Measurements from ENCODE around the gene TAF13. TPM values are rescaled to one million over a fixed set of nuclear protein-coding genes. Genes with fewer than 3 reads are reported as not detected.

TAF13 gene
- total RNA-seq, 1 experiment from 2014 or later: 21.9 TPM

DNA sequence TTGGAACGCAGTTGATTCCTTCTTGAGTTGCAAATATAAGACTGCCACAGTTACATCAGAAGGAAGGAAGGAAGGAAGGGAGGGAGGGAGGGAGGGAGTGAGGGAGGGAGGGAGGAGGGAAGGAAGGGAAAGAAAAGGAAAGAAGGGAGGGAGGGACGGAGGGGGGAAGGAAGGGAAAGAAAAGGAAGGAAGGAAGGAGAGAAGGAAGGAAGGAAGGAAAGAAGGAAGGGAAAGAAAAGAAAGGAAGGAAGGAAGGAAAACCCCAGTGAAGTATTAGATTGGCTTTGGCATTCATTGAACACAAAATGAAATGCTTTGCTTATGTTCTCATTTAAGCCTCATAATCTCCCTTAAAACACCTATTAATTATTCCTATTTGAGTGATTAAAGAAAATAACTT, 27.5 kb downstream of the TAF13 start:
- no peak overlapping the region for H3K4me3 Mint-ChIP-seq (ENCODE audit: unreplicated experiment)

GRCh38 chr1:109047339-109047738, 28.5 kb downstream of the TAF13 start:
- ChIA-PET POLR2A (no interaction called here), CTCF (no interaction called here)
- Mint-ChIP-seq H3K4me1 (ENCODE audit: low read depth, unreplicated experiment) (no peaks in the 10 kb centered on the region), H3K4me3 (ENCODE audit: unreplicated experiment) (no peak overlapping the region), H3K36me3 (ENCODE audit: insufficient read depth, unreplicated experiment) (no peaks in the 10 kb centered on the region), H3K27me3 (ENCODE audit: insufficient read depth, unreplicated experiment) (no peaks in the 10 kb centered on the region), H3K27ac (ENCODE audit: unreplicated experiment) (no peak overlapping the region), H3K9me3 (ENCODE audit: unreplicated experiment) (no peaks in the 10 kb centered on the region)
- Histone ChIP-seq H3K27me3 (replicated peaks; ENCODE audit: control insufficient read depth, insufficient read depth, low read length) (no peaks in the 10 kb centered on the region), H3K36me3 (ENCODE audit: control insufficient read depth, insufficient read depth, low read length) (no peaks in the 10 kb centered on the region), H3K4me1 (no peaks in the 10 kb centered on the region), H3K4me3 (ENCODE audit: low read depth, low read length) (no peak overlapping the region), H3K9me3 (no peaks in the 10 kb centered on the region)
- no peak for TF ChIP-seq CTCF (IDR thresholded peaks at IDR 0.05; ENCODE audit: insufficient read depth in 1 of 2, low read depth in 1 of 2, low read length in 1 of 2, severe bottlenecking in 1 of 2, unreplicated experiment in 1 of 2)
- BruUV-seq (replicated peaks): no TSS peak
- no peak for DNase-seq
- intact Hi-C loops (cut with micrococcal nuclease; ENCODE audit: unreplicated experiment): no loop called here

More for the DNA sequence above, 27.5 kb downstream of the TAF13 start:
- no peak overlapping the region for H3K4me3 ChIP-seq (ENCODE audit: low read depth, low read length)
- H3K4me1 Mint-ChIP-seq (ENCODE audit: low read depth, unreplicated experiment): no peaks in the 10 kb centered on the region
- no peaks in the 10 kb centered on the region for H3K9me3 ChIP-seq
- intact Hi-C loops (cut with micrococcal nuclease; ENCODE audit: unreplicated experiment): no loop called here
- POLR2A ChIA-PET: no interaction called here
- no peak overlapping the region for H3K27ac Mint-ChIP-seq (ENCODE audit: unreplicated experiment)
- TF ChIP-seq CTCF (IDR thresholded peaks at IDR 0.05; ENCODE audit: insufficient read depth in 1 of 2, low read depth in 1 of 2, low read length in 1 of 2, severe bottlenecking in 1 of 2, unreplicated experiment in 1 of 2): no peak
- no TSS peak for BruUV-seq (replicated peaks)
- DNase-seq: no peak
- CTCF ChIA-PET: no interaction called here
- no peaks in the 10 kb centered on the region for H3K27me3 ChIP-seq (replicated peaks; ENCODE audit: control insufficient read depth, insufficient read depth, low read length)
- no peaks in the 10 kb centered on the region for H3K9me3 Mint-ChIP-seq (ENCODE audit: unreplicated experiment)
- H3K4me1 ChIP-seq: no peaks in the 10 kb centered on the region
- no peaks in the 10 kb centered on the region for H3K27me3 Mint-ChIP-seq (ENCODE audit: insufficient read depth, unreplicated experiment)
- H3K36me3 ChIP-seq (ENCODE audit: control insufficient read depth, insufficient read depth, low read length): no peaks in the 10 kb centered on the region
- H3K36me3 Mint-ChIP-seq (ENCODE audit: insufficient read depth, unreplicated experiment): no peaks in the 10 kb centered on the region

DNA sequence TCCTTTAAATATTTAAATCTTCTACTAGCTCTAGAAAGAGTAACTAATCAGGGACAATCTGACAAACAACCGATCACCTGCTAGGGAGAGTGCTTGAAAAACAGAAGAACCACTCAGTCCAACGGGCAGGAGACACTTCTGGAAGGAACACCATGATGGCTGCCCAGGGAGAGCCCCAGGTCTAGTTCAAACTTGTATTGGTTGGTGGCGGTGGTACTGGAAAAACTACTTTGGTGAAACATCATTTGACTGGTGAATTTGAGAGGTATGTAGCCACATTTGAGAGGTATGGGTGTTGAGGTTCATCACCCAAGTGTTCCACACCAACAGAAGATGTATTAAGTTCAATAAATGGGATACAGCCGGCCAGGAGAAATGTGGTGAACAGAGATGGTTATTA, 29.1 kb downstream of the TAF13 start:
- ChIA-PET CTCF (no interaction called here), POLR2A (no interaction called here)
- Mint-ChIP-seq H3K4me1 (ENCODE audit: low read depth, unreplicated experiment) (no peaks in the 10 kb centered on the region), H3K27me3 (ENCODE audit: insufficient read depth, unreplicated experiment) (no peaks in the 10 kb centered on the region), H3K27ac (ENCODE audit: unreplicated experiment) (no peak overlapping the region), H3K9me3 (ENCODE audit: unreplicated experiment) (no peaks in the 10 kb centered on the region), H3K4me3 (ENCODE audit: unreplicated experiment) (no peak overlapping the region), H3K36me3 (ENCODE audit: insufficient read depth, unreplicated experiment) (peaks cover 5% of the 10 kb centered on the region)
- no peaks in the 10 kb centered on the region for H3K36me3 ChIP-seq (ENCODE audit: control insufficient read depth, insufficient read depth, low read length)
- no peak for TF ChIP-seq CTCF (IDR thresholded peaks at IDR 0.05; ENCODE audit: insufficient read depth in 1 of 2, low read depth in 1 of 2, low read length in 1 of 2, severe bottlenecking in 1 of 2, unreplicated experiment in 1 of 2)
- H3K4me3 ChIP-seq (ENCODE audit: low read depth, low read length): no peak overlapping the region
- DNase-seq: no peak
- BruUV-seq (replicated peaks): no TSS peak
- no peaks in the 10 kb centered on the region for H3K4me1 ChIP-seq
- no peaks in the 10 kb centered on the region for H3K27me3 ChIP-seq (replicated peaks; ENCODE audit: control insufficient read depth, insufficient read depth, low read length)
- H3K9me3 ChIP-seq: no peaks in the 10 kb centered on the region
- intact Hi-C loops (cut with micrococcal nuclease; ENCODE audit: unreplicated experiment): no loop called here
